GM08714 (cell line): Measurements from ENCODE around the gene POLR3K.

Experiments
- H3K4me3 ChIP-seq: fragments of 200-500 bp; sonication (Bioruptor generic); 2 replicates; pipeline ENCODE4 v1.5.1; 2014; ENCODE audit warnings: mild to moderate bottlenecking, low read length, inconsistent platforms
- ZNF274 ChIP-seq: IDR thresholded peaks from 2 replicates; pipeline ENCODE4 v1.6.1; 2012; ENCODE audit warnings: mild to moderate bottlenecking, low read depth, low read length

The POLR3K gene

DNA sequence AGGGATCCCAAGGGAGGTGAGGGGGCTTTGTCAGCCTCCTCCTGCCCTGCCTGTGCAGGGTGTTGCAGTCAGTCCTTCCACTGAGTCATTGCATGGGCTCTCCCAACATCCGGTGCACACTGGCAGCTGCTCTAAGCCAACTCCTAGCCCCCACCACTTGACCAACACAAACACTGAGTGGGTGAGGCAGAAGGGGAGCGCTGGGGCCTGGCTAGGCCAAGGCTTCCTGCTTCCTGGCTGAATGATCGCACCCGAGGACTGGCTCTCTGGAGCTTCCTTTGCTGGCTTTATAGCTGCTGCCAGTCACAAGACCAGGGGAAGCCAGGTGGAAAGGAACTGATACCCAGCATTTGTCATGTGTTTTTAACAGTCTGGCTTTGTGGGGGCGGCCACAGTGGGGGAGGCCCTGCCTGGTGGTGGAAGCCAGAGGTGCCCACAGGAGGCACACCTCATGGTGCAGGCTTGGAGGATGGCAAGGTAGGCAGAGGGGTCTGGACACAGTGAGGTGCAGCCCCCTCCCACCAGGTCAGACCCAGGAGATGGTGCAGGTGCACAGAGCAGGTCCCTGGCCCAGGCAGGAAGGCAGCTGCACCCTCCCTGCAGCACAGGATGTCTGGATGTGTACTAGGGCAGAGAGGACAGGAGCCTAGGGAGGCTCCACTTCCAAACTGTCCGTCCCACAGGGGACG lies 31.5 kb upstream of the POLR3K start:
- H3K4me3 ChIP-seq = no peak overlapping the region
- TF ChIP-seq ZNF274 = no peak

DNA sequence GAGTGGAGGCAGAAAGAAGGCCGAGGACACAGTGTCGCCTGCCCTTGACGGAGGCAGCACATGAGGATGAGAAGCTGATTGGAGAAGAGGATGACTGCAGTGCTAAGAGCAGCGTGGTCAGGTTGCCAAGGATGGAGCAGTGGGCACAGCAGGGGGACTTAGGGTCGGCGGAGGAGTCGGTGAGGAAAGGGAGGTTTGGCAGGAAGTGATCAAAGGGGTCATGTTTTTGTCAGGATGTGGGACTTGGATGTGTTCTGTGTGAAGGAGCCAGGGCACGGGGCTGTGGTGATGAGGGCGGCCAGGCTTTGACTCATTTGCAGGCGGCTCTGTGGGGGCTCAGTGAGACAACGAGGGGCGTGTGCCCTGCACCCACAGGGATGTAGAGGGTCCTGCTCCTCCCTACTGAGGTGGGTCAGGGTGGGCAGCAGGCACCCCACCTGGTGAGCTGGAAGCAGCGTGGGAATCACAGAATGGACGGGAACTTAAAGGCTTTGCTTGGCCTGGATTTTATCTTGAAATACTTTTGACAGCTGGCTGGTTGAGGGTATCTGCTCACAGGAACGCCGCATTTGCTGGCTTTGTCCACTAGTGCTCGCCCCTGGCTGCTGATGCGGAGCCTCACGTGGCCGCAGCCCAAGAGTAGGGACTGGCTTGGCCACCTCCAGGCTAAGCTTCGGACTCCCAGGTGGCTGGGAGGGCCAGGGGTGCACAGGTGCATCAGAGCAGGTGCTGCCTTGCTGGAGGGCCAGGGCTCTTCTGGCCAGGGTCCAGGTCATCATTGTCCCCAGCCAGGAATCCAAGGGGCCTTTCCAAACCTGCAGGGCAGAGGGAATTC lies 30.6 kb upstream of the POLR3K start:
- TF ChIP-seq ZNF274 = no peak
- no peak overlapping the region for H3K4me3 ChIP-seq

GRCh38 chr16:83060-83603 lies 29.7 kb upstream of the POLR3K start:
- H3K4me3 ChIP-seq = no peak overlapping the region
- no peak for TF ChIP-seq ZNF274

GRCh38 chr16:79151-80054 lies 26.0 kb upstream of the POLR3K start:
- no peak for TF ChIP-seq ZNF274

GRCh38 chr16:78444-79150 lies 25.2 kb upstream of the POLR3K start:
- H3K4me3 ChIP-seq = peak overlapping the region; percentile 84; the same call in 1 of the 2 replicates
- TF ChIP-seq ZNF274 = no peak

More at GRCh38 chr16:79151-80054, 26.0 kb upstream of the POLR3K start:
- H3K4me3 ChIP-seq = peak overlapping the region; percentile 84; the same call in 1 of the 2 replicates

- no peak for TF ChIP-seq ZNF274
- H3K4me3 ChIP-seq = peak within 1 kb of the TSS; percentile 84; the same call in 1 of the 2 replicates
Observed at GRCh38 chr16:77807-78443, 24.5 kb upstream of the POLR3K start, which contains the start of gene MPG. MPG (plus strand) TSS chr16:78225; CDS start chr16:78310, 85 bp downstream.

DNA sequence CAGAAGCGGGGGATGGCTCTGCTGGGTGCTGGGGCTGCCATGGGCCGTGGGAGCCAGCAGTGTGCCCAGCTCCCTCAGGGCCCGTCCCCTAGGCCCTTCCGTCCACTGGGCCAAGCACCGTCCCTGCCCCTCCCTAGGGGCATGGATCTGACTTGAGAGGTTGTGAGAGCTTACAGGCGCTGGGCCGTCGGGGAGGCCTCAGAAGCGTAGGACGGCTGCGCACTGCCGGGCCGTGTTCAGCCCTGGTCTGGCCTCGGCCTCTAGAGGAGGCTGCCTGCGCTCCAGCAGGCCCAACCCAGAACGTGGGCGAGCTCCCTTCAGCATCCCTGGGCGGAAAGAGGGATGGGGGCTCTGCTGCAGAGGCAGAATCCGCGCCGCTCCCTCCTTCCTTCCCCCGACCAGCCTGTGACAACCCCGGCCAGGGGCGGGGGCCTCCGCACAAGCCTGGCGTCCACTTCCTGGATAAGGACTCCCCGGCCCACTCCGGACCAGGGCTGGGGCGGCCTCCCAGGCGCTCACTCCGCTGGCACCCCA lies 23.9 kb upstream of the POLR3K start:
- TF ChIP-seq ZNF274 = no peak
- H3K4me3 ChIP-seq = peak overlapping the region; percentile 84; the same call in 1 of the 2 replicates

- no peak for TF ChIP-seq ZNF274
- H3K4me3 ChIP-seq = peak overlapping the region; percentile 84; the same call in 1 of the 2 replicates
Observed at GRCh38 chr16:76535-77272, 23.3 kb upstream of the POLR3K start.

DNA sequence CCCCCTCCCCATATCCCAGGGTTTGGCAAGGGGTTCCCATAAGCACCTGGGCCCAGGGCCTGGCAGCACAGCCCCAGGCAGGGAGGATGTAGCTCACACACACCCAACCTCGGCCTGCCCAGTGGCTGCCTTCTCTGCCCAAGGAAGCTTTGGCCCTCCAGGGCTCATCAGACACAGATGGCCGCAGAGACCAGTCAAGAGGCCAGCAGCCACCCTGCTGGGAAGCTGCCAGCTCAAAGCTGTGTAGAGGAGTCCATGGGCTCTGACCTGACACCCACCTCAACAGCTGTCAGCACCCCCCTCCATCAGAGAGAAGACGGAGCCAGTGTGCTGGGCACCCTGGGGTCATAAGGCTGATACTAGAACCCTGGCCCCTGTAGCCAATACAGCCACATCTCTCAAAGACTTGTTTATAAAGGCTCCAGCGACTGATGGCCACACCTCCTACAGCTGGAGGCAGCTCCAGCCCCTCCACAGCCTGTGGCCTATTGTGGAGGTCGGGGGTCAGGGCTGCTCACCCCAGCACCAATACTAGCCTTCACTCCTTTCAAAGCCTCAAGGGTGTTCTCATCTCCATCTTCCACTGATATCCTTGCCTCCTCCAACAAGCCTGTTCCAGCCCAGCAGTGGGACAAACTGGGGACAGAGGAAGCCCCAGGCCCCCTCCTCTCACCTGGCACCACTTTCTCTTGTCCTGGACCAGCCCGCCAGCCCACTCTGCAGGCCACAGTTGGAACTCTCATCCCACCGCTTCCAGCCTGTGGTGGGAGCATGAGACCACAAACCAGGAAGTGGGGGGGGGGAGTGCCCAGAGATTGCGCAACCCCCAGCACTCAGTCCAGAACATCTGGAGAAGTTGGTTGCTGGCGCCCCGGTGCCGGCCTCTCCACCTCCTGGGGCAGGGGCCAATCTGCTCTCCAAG lies 22.4 kb upstream of the POLR3K start:
- no peak overlapping the region for H3K4me3 ChIP-seq
- no peak for TF ChIP-seq ZNF274

DNA sequence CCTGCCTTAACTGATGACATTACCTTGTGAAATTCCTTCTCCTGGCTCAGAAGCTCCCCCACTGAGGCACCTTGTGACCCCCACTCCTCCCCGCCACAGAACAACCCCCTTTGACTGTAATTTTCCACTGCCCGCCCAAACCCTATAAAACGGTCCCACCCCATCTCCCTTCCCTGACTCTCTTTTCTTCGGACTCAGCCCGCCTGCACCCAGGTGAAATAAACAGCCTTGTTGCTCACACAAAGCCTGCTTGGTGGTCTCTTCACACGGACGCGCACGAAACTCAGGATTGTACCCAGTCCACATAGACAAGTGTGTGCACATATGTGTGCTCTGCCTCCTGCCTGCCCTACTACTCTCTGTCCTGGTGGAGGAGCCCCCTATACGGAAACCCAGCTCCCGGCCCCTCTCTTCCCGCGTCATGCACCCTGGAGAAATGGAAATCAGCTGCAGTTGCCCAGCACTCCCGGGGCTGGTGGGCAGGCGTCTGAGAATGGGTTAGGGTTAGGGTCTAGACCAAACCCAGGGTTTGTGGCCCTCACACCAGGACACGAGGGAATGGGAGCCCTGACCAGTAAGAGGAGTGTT lies 21.4 kb upstream of the POLR3K start:
- H3K4me3 ChIP-seq = no peak overlapping the region
- TF ChIP-seq ZNF274 = no peak
